ENCODE results near the gene SIN3B.

The SIN3B gene

GRCh38 chr19:16911046-16911445 lies 81.8 kb downstream of the SIN3B start:
- DNase-seq (ENCODE audit: low read depth), result no peak

- no peak for DNase-seq (ENCODE audit: low read depth)
Observed at GRCh38 chr19:16912780-16913179, 83.6 kb downstream of the SIN3B start.

- DNase-seq (ENCODE audit: low read depth), result no peak
Observed at GRCh38 chr19:16914421-16914820, 85.2 kb downstream of the SIN3B start.

GRCh38 chr19:16915135-16915534 lies 85.9 kb downstream of the SIN3B start:
- DNase-seq (ENCODE audit: low read depth), result no peak

- DNase-seq (ENCODE audit: low read depth), result no peak
Observed at GRCh38 chr19:16915734-16916133, 86.5 kb downstream of the SIN3B start.

- no peak for DNase-seq (ENCODE audit: low read depth)
Observed at GRCh38 chr19:16917401-16917800, 88.2 kb downstream of the SIN3B start.

GRCh38 chr19:16919496-16919895 lies 90.3 kb downstream of the SIN3B start:
- DNase-seq (ENCODE audit: low read depth), result no peak

GRCh38 chr19:16920816-16921529 lies 91.8 kb downstream of the SIN3B start:
- peak; percentile 18 for DNase-seq (ENCODE audit: low read depth)

GRCh38 chr19:16921766-16922591 lies 92.8 kb downstream of the SIN3B start:
- no peak for DNase-seq (ENCODE audit: low read depth)

- no peak for DNase-seq (ENCODE audit: low read depth)
Observed at GRCh38 chr19:16922592-16922934, 93.4 kb downstream of the SIN3B start.

GRCh38 chr19:16922949-16923348 lies 93.8 kb downstream of the SIN3B start:
- DNase-seq (ENCODE audit: low read depth), result no peak

- no peak for DNase-seq (ENCODE audit: low read depth)
Observed at GRCh38 chr19:16927883-16928282, 98.7 kb downstream of the SIN3B start.

GRCh38 chr19:16928351-16928750 lies 99.2 kb downstream of the SIN3B start:
- DNase-seq (ENCODE audit: low read depth), result no peak

- DNase-seq (ENCODE audit: low read depth), result no peak
Observed at GRCh38 chr19:16928916-16929315, 99.7 kb downstream of the SIN3B start.

Measured in fibroblast of gingiva (primary cell).